Neural cell (in vitro differentiated cells): ENCODE data around the gene CREB3L2.

Experiments
- CTCF ChIP-seq: fragments of 450-650 bp; IDR thresholded peaks from 2 replicates; pipeline ENCODE4 v1.5.1; 2014; ENCODE audit warnings: antibody characterized with exemption, mild to moderate bottlenecking, moderate library complexity; ENCODE audit not compliant: poor library complexity, severe bottlenecking
- EP300 ChIP-seq: fragments of 450-650 bp; conservative IDR thresholded peaks from 2 replicates; pipeline ENCODE4 v1.6.1; 2014; ENCODE audit warnings: antibody characterized with exemption, mild to moderate bottlenecking, moderate library complexity; ENCODE audit not compliant: poor library complexity, severe bottlenecking
- EZH2 ChIP-seq: fragments of 200-600, 300-800 bp; shearing (Covaris generic), sonication (generic); IDR thresholded peaks from 2 replicates; pipeline ENCODE4 v1.6.1; 2014; ENCODE audit warnings: antibody characterized with exemption, low read length, borderline replicate concordance, mild to moderate bottlenecking; ENCODE audit not compliant: insufficient read depth, poor library complexity, severe bottlenecking
- RAD21 ChIP-seq: fragments of 450-650 bp; conservative IDR thresholded peaks from 2 replicates; pipeline ENCODE4 v1.6.1; 2014; ENCODE audit warnings: antibody characterized with exemption, mild to moderate bottlenecking, moderate library complexity
- REST ChIP-seq: IDR thresholded peaks from 2 replicates; pipeline ENCODE4 v1.6.1; 2012; ENCODE audit warnings: borderline replicate concordance

GRCh38 chr7:138008588-138009349 lies 6.9 kb upstream of the CREB3L2 start:
- TF ChIP-seq RAD21 (peak; percentile 80), REST (no peak), CTCF (peak; percentile 83), EZH2 (no peak), EP300 (no peak)
